BJ (cell line): Measurements from ENCODE around the gene STIM2. TPM values are rescaled to one million over a fixed set of nuclear protein-coding genes. Genes with fewer than 3 reads are reported as not detected.

ENCODE experiments used
- CTCF ChIA-PET: fragments of 350-600 bp; formaldehyde crosslinking; extraction: SDS; loops from one replicate; lab custom pipeline; 2021; ENCODE audit warnings: antibody characterized with exemption, inconsistent platforms; lab: Yijun Ruan, JAX
- POLR2A ChIA-PET: fragments of 300-600 bp; sonication (Branson Sonifier 250); formaldehyde crosslinking; extraction: SDS; loops from one replicate; lab custom pipeline; 2021; ENCODE audit warnings: antibody characterized with exemption; lab: Charles Lee
- DNase-seq: peaks from one replicate; pipeline ENCODE4 v3.0.0-alpha.2; 2011; ENCODE audit warnings: low read depth
- H3K27me3 ChIP-seq: 2 replicates; pipeline ENCODE4 v1.6.0; 2011; ENCODE audit warnings: low read length; ENCODE audit not compliant: control insufficient read depth, insufficient read depth
- H3K36me3 ChIP-seq: 2 replicates; pipeline ENCODE4 v1.5.1; 2011; ENCODE audit warnings: low read length; ENCODE audit not compliant: control insufficient read depth, insufficient read depth
- H3K4me3 ChIP-seq: 2 replicates; pipeline ENCODE4 v1.5.1; 2011; ENCODE audit warnings: low read depth, mild to moderate bottlenecking, control low read depth, low read length
- polyA plus RNA-seq: library from polyadenylated mRNA; depleted of rRNA; stranded (reverse); fragments of >200 nt; gene quantifications from 2 replicates; pipeline ENCODE4 v1.2.3, GENCODE V29; 2011
- TF ChIP-seq, protein P1 (sequence below): IDR thresholded peaks from 2 replicates; pipeline ENCODE4 v1.5.1; 2011; ENCODE audit warnings: low read depth, mild to moderate bottlenecking, control low read depth, inconsistent platforms, low read length, moderate library complexity; ENCODE audit not compliant: insufficient read depth

STIM2 gene
- polyA plus RNA-seq, 1 experiment = 17.8 TPM

DNA sequence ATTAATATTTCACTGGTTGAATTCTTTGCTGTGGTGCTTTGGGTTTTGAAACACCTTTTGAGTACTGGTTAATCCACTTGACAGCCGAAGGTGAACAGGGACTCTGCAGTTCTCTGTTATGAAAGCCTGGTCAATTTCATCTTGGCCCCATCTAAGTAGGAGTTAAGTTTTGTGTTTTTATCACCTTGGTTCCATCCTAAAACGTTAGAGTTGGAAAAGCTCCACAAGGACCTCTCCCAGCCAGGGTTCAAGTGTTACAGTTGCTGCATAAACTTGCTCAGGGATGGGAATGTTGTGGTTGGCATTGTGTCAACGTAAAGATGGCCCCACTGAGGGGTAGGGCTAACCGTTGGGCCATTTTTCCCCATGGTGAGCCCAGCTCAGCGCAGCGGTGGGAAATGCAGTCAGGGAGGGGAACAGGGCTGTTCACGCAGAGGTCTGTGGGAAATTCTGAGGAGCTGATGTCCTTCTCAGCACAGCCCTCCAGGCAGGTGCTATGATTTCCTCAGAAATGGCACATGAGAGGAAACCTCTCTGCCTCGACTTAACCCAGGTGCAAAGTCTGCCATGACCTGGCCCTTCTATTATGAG lies 188.7 kb downstream of the STIM2 start:
- Histone ChIP-seq H3K27me3 (peaks cover 12% of the 10 kb centered on the region), H3K36me3 (no peaks in the 10 kb centered on the region), H3K4me3 (no peak overlapping the region)
- CTCF ChIA-PET = interaction anchor here (1.7 to 2.8 kb wide), 7 partner anchors 9 to 269 kb away, joined by 5 to 30 read pairs (median 9); no protein-coding TSS in a partner anchor
- TF ChIP-seq, protein P1, sequence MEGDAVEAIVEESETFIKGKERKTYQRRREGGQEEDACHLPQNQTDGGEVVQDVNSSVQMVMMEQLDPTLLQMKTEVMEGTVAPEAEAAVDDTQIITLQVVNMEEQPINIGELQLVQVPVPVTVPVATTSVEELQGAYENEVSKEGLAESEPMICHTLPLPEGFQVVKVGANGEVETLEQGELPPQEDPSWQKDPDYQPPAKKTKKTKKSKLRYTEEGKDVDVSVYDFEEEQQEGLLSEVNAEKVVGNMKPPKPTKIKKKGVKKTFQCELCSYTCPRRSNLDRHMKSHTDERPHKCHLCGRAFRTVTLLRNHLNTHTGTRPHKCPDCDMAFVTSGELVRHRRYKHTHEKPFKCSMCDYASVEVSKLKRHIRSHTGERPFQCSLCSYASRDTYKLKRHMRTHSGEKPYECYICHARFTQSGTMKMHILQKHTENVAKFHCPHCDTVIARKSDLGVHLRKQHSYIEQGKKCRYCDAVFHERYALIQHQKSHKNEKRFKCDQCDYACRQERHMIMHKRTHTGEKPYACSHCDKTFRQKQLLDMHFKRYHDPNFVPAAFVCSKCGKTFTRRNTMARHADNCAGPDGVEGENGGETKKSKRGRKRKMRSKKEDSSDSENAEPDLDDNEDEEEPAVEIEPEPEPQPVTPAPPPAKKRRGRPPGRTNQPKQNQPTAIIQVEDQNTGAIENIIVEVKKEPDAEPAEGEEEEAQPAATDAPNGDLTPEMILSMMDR = no peak
- POLR2A ChIA-PET = no interaction called here
- DNase-seq = no peak

DNA sequence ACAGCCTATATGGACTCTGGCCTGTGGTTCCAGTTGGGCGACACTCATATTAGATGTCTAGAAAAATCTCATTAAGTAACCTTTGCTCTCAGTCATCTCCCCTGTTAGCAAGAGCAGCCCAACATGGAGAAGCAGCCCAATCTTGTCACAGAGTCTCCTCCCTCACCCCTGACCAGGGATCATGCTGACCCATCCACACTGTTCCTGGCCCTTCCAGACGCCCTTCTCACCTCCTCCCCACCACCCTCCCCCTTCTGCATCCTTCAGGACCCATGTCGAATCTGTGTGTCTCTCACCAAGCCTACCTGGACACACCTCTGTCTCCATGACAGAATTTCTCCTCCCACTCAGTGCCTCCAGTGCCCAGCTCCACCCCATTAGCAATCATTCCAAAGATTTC lies 190.1 kb downstream of the STIM2 start:
- no peak overlapping the region for H3K4me3 ChIP-seq
- CTCF ChIA-PET = interaction anchor here (0.6 to 1.3 kb wide), 2 partner anchors 33 to 268 kb away, joined by 3 read pairs; no protein-coding TSS in a partner anchor
- H3K36me3 ChIP-seq = no peaks in the 10 kb centered on the region
- H3K27me3 ChIP-seq = peaks cover 12% of the 10 kb centered on the region
- TF ChIP-seq, protein P1 = no peak
- no peak for DNase-seq
- POLR2A ChIA-PET = no interaction called here

DNA sequence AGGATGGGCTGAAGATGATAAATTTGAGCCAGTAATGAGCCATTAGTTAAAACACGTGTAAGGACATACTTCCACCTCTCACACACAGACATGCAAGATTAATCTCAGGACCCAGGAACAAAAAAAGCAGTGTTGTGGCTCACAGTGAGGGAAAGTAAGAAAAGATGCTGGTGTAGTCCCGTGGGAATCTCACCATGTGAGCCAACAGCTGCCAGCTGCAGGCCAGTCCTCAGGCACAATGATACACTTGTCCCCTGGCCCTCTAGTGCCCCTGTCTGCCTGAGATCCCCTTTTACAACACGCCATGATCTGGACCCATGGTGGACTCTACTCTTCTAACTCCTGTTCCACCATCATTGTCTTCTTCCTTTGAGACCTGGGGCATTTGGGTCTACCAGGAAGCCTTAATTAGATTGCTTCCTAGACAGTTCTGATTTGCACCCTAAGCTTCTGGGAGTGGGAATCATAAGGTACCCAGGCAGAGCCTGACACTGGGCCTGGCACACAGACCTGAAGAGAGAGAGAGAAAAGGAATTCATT lies 194.7 kb downstream of the STIM2 start:
- TF ChIP-seq, protein P1 = no peak
- no peaks in the 10 kb centered on the region for H3K36me3 ChIP-seq
- ChIA-PET POLR2A (no interaction called here), CTCF (interaction anchor here (1.0 kb wide), 1 partner anchor 263 kb away, joined by 4 read pairs; no protein-coding TSS in a partner anchor)
- peaks cover 7% of the 10 kb centered on the region for H3K27me3 ChIP-seq
- H3K4me3 ChIP-seq = no peak overlapping the region
- no peak for DNase-seq

DNA sequence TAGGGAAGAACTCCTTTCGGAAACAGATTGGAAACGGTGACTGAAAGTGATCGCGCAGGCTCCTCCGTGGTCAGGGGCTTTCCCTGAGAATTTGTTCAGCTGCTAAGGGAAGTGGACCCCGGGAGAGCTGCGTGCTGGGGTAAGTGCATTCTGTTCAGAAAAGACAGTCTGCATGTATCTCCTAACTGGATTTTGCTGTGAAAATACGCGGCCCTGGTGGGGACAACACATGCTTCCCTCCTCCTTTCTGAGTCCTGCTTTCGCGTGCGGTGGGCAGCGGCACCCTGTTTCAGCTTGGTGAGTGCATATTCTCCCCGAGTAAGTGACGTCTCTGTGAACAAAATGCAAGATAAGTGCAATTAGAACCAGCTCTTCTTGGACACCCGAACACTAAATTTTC lies 195.6 kb downstream of the STIM2 start:
- no peaks in the 10 kb centered on the region for H3K36me3 ChIP-seq
- ChIA-PET CTCF (interaction anchor here (0.8 to 1.0 kb wide), 2 partner anchors 8 to 262 kb away, joined by 3 to 4 read pairs; no protein-coding TSS in a partner anchor), POLR2A (no interaction called here)
- no peak overlapping the region for H3K4me3 ChIP-seq
- no peak for DNase-seq
- H3K27me3 ChIP-seq = peaks cover 6% of the 10 kb centered on the region
- TF ChIP-seq, protein P1 = no peak

DNA sequence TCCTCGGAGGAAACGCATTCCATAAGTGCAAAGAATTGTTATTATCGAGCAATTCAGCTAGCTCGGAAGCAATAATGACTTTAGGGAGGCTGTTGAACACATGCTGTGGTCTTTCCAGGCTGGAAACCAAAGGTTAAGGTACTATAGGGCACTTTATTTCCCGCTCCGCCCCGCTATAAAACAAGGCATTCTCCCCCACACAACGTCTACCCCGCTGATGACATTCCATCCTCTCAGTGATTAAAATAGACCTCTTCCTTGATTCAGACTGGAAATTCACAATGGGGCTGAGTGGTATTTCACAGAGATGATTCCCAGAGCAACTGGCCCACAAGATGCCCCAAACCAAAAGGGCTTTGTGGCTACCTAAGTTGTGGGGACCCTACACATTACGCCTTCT lies 196.4 kb downstream of the STIM2 start:
- POLR2A ChIA-PET = no interaction called here
- CTCF ChIA-PET = interaction anchor here (0.8 kb wide), 1 partner anchor 9 kb away, joined by 3 read pairs; no protein-coding TSS in a partner anchor
- TF ChIP-seq, protein P1 = no peak
- DNase-seq = no peak
- Histone ChIP-seq H3K27me3 (peaks cover 3% of the 10 kb centered on the region; the same call in 1 of the 2 replicates), H3K36me3 (no peaks in the 10 kb centered on the region), H3K4me3 (no peak overlapping the region)
